22Rv1 (cell line): Measurements from ENCODE around the gene SYNE1.

Source experiments
- CTCF ChIP-seq: fragments of 450-650 bp; IDR thresholded peaks from 2 replicates; pipeline ENCODE4 v1.5.1; 2017; ENCODE audit warnings: mild to moderate bottlenecking
- ZFX ChIP-seq: fragments of 450-650 bp; IDR thresholded peaks from 2 replicates; pipeline ENCODE4 v1.6.1; 2017; ENCODE audit warnings: antibody characterized with exemption, borderline replicate concordance

GRCh38 chr6:152099446-152100182, 537.5 kb downstream of the SYNE1 start:
- no peak for TF ChIP-seq CTCF
- TF ChIP-seq ZFX: no peak
